OCI-LY1 (cell line): ENCODE measurements around the gene PLGRKT.

Source experiments
- CTCF ChIP-seq: fragments of 200-600 bp; sonication (generic), shearing (Covaris generic); IDR thresholded peaks from 2 replicates; pipeline ENCODE4 v1.5.1; 2017; ENCODE audit warnings: mild to moderate bottlenecking, antibody characterized with exemption, low read length, moderate library complexity, mixed read lengths
- EZH2 ChIP-seq: fragments of 200-600 bp; sonication (generic), shearing (Covaris generic); IDR thresholded peaks from 2 replicates; pipeline ENCODE4 v1.8.0; 2017; ENCODE audit warnings: borderline replicate concordance, mixed run types, mild to moderate bottlenecking, antibody characterized with exemption, low read length, moderate library complexity, mixed read lengths

- TF ChIP-seq CTCF (no peak), EZH2 (no peak)
Observed at GRCh38 chr9:5419987-5420386, 17.7 kb downstream of the PLGRKT start.
